ENCODE measurements around the gene ANKRD6. TPM values are rescaled to one million over a fixed set of nuclear protein-coding genes. Genes with fewer than 3 reads are reported as not detected.

The ANKRD6 gene
- total RNA-seq, 2 experiments from 2014 or later, result 2.4 to 7.0 TPM

GRCh38 chr6:89675949-89676748, 243.2 kb downstream of the ANKRD6 start:
- no TSS peak for BruUV-seq (replicated peaks)
- DNase-seq (ENCODE audit: low spot score), result no peak

DNA sequence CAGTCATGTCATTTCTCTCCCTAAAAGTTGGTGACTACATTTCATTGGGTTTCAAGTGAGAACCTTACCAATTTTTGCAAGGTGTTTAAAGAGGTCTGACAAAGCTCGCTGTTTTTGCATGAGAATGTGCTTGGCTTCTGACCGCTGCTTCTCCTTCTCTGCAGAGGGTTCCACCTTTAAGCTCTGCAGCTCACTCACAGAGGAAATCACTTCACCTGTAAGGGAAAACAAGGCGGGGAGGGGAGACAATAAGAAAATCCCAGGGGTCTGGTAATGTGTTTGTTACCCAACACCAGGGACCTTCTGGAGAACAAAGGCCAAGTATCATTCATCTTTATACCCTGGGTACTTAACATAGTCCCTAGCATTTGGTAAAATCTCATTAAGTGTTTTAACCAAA, 245.6 kb downstream of the ANKRD6 start:
- no peak overlapping the region for H3K4me2 ChIP-seq (ENCODE audit: low read length)
- H2AFZ ChIP-seq (ENCODE audit: low read length), result no peak overlapping the region
- no TSS peak for BruUV-seq (replicated peaks)
- no peaks in the 10 kb centered on the region for H3K9me3 ChIP-seq (ENCODE audit: low read length)
- DNase-seq (ENCODE audit: low spot score), result no peak
- TF ChIP-seq EZH2phosphoT487 (IDR thresholded peaks at IDR 0.05; ENCODE audit: borderline replicate concordance, low read depth, low read length) (no peak), CTCF (conservative IDR thresholded peaks at IDR 0.05; ENCODE audit: low read length) (no peak)
- H3K4me3 ChIP-seq (ENCODE audit: low read depth, low read length, poor library complexity, severe bottlenecking), result no peak overlapping the region
- H3K36me3 ChIP-seq (ENCODE audit: insufficient read depth, low read length), result peaks cover 95% of the 10 kb centered on the region
- intact Hi-C loops (cut with micrococcal nuclease; ENCODE audit: unreplicated experiment), result no loop called here
- no peaks in the 10 kb centered on the region for H4K20me1 ChIP-seq (ENCODE audit: insufficient read depth, low read length)
- no peaks in the 10 kb centered on the region for H3K9me2 ChIP-seq (ENCODE audit: insufficient read depth, low read length)
- H3K27ac ChIP-seq (ENCODE audit: low read depth, low read length, poor library complexity, severe bottlenecking), result no peak overlapping the region
- ChIA-PET CTCF (ENCODE audit: unreplicated experiment) (no interaction called here), POLR2A (no interaction called here)
- no peaks in the 10 kb centered on the region for H3K4me1 ChIP-seq (ENCODE audit: insufficient read depth, low read length, poor library complexity, severe bottlenecking)
- no peaks in the 10 kb centered on the region for H3K79me2 ChIP-seq (ENCODE audit: insufficient read depth, low read depth, low read length)

More at GRCh38 chr6:89675949-89676748, 243.2 kb downstream of the ANKRD6 start:
- no peak overlapping the region for H3K4me3 ChIP-seq (ENCODE audit: low read depth, low read length, poor library complexity, severe bottlenecking)
- H3K36me3 ChIP-seq (ENCODE audit: insufficient read depth, low read length), result peaks cover 97% of the 10 kb centered on the region
- no peak overlapping the region for H3K4me2 ChIP-seq (ENCODE audit: low read length)
- intact Hi-C loops (cut with micrococcal nuclease; ENCODE audit: unreplicated experiment), result no loop called here
- no peaks in the 10 kb centered on the region for H3K9me2 ChIP-seq (ENCODE audit: insufficient read depth, low read length)
- TF ChIP-seq EZH2phosphoT487 (IDR thresholded peaks at IDR 0.05; ENCODE audit: borderline replicate concordance, low read depth, low read length) (no peak), CTCF (conservative IDR thresholded peaks at IDR 0.05; ENCODE audit: low read length) (no peak)
- no peak overlapping the region for H2AFZ ChIP-seq (ENCODE audit: low read length)
- no peaks in the 10 kb centered on the region for H3K9me3 ChIP-seq (ENCODE audit: low read length)
- no peaks in the 10 kb centered on the region for H3K79me2 ChIP-seq (ENCODE audit: insufficient read depth, low read depth, low read length)
- H3K27ac ChIP-seq (ENCODE audit: low read depth, low read length, poor library complexity, severe bottlenecking), result no peak overlapping the region
- CTCF ChIA-PET (ENCODE audit: unreplicated experiment), result no interaction called here
- POLR2A ChIA-PET, result interaction anchor here (0.7 kb wide), 1 partner anchor 37 kb away, joined by 3 read pairs; no protein-coding TSS in a partner anchor
- H4K20me1 ChIP-seq (ENCODE audit: insufficient read depth, low read length), result no peaks in the 10 kb centered on the region
- H3K4me1 ChIP-seq (ENCODE audit: insufficient read depth, low read length, poor library complexity, severe bottlenecking), result no peaks in the 10 kb centered on the region
